Occipital lobe (tissue), 2 donors: ENCODE data around the gene PECR. TPM values are rescaled to one million over a fixed set of nuclear protein-coding genes. Genes with fewer than 3 reads are reported as not detected.

Experiments used
- DNase-seq: peaks from one replicate; lab custom pipeline; 2025; lab: John Stamatoyannopoulos, UW
- total RNA-seq: library from RNA; depleted of rRNA; stranded (reverse); fragments of >200 nt; gene quantifications from one replicate; pipeline ENCODE4 v1.2.3, GENCODE V29; 2014

Gene PECR
- 29.9 TPM for total RNA-seq

DNA sequence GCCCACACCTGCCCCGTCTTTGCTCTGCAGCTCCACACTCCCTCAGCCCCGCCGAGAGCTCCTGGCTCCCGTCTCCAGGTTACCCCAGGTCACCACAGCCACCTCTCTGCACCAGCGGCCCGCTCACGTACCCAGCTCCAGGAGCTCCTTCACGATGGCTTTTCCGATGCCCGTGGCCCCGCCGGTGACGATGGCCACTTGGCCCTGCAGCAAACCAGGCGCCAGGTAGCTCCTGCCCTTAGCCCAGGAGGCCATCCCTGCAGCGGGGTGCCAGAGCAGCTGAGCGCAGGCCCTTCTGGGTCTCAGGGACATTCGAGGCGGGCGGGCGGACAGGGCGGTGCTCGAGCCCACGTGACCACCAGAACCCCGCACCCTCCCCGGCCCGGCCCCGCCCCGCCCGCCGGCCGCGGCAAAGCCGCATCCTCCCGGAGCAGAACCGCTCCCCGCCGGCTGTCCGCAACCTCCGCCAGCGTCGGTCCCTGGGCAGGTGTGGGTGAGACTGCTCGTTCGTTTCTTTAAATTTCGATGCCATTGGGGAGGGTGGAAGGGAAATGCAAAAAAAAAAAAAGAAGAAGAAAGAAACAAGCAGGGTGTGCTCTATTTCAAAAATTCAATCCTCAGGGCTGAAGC lies at the start of gene PECR, which contains the start of gene TMEM169:
PECR (minus strand) TSS at position 323 of the 630 bp plus-strand sequence; CDS start at position 255, 68 bp downstream.
TMEM169 (plus strand) TSS at position 433 of the 630 bp plus-strand sequence. CDS start 14,045 bp downstream, outside the sequence.
- DNase-seq = peak; percentile 80

DNA sequence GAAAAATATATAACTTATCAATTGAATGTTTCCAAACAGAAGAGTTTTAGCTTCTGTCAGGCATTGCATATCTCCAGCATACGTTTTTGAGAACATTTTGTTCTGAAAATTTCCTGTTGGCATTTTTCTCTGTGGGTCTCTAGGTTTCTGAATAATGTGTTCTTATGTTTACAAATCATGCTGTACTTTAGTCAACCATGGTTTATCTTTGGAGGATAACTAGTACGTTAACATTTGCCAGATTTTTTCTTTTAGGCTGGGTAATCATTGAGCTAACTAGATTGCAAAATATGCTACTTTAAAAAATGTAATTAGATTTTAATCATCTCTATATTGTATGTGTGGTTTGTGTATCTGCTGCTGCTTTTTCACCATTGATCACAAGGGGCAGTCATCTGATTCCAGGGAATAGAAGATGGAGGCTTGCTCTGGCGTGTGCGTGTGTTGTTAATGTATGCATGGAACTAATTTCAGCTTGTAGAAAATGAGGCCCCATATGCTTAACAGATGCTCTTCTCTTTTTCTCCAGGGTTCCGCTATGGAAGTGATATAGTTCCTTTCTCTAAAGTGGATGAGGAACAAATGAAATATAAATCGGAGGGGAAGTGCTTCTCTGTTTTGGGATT lies 48.9 kb upstream of the PECR start:
- no peak for DNase-seq

- DNase-seq = no peak
These were observed 45.3 kb upstream of the PECR start for GRCh38 chr2:216126943-216127342.

DNA sequence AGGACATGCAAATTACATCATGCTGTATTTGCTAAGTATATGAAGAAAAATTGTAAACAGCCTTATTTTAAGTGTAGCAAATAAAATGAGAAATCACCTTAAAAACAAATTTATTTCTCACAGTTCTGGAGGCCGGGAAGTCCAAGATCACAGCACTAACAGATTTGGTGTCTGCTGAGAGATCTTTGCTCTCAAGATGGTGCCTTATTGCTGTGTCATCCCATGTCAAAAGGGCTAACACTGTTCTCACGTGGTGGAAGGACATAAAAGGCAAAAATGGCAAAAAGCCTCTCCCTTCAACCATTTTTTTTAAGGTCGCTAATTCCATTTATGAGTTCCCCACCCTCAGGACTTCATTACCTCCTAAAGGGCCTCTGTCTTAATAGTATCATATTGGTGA lies 39.6 kb upstream of the PECR start:
- DNase-seq = no peak

DNA sequence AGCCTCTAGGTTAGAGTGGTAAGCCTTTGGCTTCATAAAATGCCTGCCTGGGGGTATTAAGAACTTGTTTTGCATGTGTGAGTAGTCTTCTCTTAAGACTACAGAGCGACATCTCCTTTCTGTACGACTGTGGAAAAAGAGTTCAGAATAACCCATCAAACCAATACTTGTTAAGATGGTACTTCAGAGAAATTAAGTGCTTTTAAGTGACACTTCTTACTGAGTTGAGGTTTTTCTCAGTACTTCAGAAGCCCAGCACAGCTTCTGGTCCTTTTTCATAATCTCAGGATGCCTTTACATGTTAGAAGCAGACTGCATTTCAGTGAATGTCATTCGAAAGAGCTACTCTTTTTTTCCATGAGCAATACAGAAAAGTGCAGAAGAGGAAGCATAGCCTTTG lies 38.4 kb upstream of the PECR start:
- no peak for DNase-seq

GRCh38 chr2:216119146-216119545 lies 37.5 kb upstream of the PECR start:
- no peak for DNase-seq

DNA sequence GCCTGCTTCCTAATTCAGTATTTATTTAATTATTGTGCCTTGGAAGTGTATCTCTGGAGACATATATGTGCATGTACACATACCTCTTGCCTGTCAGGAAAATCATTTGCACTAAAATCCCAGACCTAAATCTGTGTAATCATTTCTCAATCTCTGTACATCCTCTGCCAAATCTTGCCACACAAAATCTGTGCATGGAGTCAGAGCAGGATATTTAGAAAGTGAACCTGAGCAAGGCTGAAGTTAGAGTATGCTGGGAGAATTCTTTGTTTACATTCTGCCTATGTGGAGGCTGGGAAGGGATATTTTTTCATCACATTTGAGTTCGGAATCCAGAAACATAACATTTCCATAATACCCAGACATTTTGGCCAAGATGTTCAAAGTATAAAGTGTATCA lies 36.9 kb upstream of the PECR start:
- no peak for DNase-seq

DNA sequence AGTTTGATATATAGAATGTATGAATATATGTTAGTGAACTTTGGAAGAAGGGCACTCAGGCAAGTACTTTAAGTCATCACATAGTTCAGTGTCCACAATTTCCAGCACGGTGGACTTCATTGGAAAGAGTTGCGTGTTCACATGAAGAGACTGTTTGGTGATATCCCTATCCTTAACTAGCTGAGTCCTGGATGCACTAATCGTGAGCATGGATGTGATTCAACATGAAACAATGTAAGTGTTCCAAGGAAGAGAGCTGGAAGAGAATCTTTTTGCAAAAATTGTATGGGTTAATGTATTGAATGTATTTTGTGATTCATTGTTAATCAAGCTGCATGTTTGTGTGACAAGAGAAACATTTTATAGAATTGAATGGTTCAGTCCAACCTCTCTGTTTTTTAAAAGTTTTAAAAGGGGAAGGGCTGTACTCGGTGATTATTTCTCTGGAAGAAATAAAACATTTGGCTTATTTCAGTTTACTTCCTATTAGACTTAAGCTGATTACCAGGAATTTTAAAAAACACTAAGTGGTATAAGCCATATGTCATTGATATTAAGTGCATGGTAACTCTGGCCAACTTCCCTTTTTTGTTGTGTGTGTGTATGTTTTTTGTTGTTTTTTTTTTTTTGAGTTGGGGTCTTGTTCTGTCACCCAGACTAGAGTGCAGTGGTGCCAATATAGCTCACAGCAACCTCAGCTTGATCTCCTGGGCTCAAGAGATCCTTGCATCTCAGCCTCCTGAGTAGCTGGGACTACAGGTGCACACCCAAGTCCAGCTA lies 36.1 kb upstream of the PECR start:
- DNase-seq = no peak

DNA sequence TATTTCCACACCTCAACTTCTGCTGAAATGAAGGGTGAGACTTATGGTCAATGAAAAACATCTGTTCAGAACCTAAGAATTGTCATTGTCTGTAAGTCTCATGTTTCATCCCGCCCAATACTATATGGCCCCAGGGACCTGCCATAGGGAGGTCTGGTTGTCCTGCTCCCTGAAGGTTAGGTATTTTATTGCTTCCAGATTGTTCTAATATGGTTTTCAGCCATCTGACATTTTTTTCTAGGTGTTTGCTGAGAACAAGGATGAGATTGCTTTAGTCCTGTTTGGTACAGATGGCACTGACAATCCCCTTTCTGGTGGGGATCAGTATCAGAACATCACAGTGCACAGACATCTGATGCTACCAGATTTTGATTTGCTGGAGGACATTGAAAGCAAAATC lies 34.8 kb upstream of the PECR start:
- DNase-seq = no peak

GRCh38 chr2:216114714-216115531 lies 33.3 kb upstream of the PECR start:
- peak; percentile 82 for DNase-seq

GRCh38 chr2:216114382-216114713 lies 32.7 kb upstream of the PECR start:
- no peak for DNase-seq

DNA sequence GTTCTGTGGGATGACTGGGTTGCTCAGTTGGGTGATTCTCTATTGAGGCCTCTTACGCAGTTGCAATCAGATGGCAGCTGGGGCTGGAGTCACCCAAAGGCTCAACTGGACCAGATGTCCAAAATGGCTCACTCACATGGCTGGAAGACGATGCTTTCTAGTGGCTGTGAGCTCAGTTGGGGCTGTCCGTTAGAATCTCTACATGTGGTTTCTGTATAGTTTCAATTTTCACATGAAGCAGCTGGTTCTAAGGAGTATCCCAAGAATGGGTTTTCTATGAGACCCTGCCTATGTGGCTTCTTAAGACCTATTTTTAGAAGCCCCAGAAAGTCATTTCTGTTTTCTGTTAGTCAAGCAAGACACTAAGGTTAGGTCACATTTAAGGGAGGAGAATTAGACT lies 32.0 kb upstream of the PECR start:
- no peak for DNase-seq

GRCh38 chr2:216112926-216113325 lies 31.3 kb upstream of the PECR start:
- no peak for DNase-seq

DNA sequence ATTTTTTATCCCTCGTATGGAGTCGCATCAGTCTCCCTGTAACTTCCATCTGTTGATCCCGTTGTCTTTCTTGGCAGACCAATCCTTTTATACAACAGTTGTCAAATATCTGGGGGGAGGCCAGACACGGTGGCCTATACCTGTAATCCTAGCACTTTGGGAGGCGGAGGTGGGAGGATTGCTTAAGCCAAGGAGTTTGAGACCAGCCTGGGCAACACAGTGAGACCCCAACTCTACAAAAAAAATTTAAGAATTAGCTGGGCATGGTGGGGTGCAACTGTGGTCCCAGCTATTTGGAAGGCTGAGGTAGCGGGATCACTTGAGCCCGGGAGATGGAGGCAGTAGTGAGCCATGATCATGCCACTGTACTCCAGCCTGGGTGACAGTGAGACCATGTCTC lies 29.5 kb upstream of the PECR start:
- no peak for DNase-seq

- no peak for DNase-seq
These were observed 29.0 kb upstream of the PECR start for GRCh38 chr2:216110620-216111019.

GRCh38 chr2:216109962-216110614 lies 28.5 kb upstream of the PECR start:
- DNase-seq = no peak

- peak; percentile 86 for DNase-seq
These were observed 27.6 kb upstream of the PECR start, which contains the start of gene XRCC5 for GRCh38 chr2:216108967-216109921. Gene XRCC5 (plus strand): TSS chr2:216109348. CDS start chr2:216109437, 89 bp downstream.

- DNase-seq = no peak
These were observed 26.8 kb upstream of the PECR start for GRCh38 chr2:216108310-216108966.

DNA sequence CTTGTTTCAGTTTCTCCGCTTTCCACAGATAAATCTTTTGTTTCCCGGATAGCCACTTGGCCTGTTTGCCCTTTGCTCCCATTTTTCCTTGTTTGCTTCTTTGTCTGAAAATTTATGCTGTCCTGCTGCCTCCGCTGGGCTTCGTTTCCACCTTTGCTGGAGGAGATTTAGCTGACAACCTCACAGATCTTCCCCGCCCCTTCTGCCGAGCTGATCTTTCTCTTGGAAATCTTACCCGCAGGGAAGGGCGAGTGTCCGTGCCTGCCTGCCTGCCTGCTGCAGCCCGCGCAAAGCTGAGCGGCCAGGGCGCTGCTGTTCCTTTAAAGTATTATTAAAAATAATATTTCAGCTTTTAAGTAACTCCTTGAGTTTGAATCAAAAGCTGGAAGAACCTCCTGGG lies 26.2 kb upstream of the PECR start:
- no peak for DNase-seq
